Right renal pelvis (tissue), 4 donors: ENCODE measurements around the gene RTN4RL2. TPM values are rescaled to one million over a fixed set of nuclear protein-coding genes. Genes with fewer than 3 reads are reported as not detected.

Experiments used
- DNase-seq, 4 donors: peaks; one replicate each; pipeline ENCODE4 v3.0.0-alpha.2; 2013; ENCODE audit warnings: low read depth in 4 of 4, low spot score in 3 of 4, missing footprints in 1 of 4
- polyA plus RNA-seq, 4 donors: library from polyadenylated mRNA; unstranded; fragments of 120-200 nt; gene quantifications; one replicate each; pipeline ENCODE4 v1.2.1, GENCODE V29; 2013; ENCODE audit not compliant: insufficient read length in 4 of 4

RTN4RL2 gene
- polyA plus RNA-seq, 4 donors, result 2.8 to 4.3 (median 3.2) TPM

DNA sequence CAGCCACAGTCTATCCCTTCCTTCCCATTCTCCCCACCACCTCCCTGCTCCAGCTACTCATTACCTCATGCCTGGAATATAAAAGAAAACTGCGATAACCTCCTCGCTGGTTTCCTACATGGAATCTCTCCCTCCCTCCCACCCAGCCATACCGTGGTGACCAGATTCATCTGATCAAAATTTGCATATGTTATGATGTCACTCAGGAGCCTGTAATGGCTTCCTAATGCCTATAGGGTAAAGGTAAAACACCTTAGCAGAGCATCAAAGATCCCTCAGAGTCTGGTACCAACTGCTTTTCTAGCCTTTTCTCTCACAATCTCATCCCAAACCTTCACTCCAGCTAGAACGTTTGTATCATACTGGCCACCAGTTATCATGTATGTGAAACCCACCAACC lies 19.6 kb downstream of the RTN4RL2 start:
- no peak for DNase-seq

DNA sequence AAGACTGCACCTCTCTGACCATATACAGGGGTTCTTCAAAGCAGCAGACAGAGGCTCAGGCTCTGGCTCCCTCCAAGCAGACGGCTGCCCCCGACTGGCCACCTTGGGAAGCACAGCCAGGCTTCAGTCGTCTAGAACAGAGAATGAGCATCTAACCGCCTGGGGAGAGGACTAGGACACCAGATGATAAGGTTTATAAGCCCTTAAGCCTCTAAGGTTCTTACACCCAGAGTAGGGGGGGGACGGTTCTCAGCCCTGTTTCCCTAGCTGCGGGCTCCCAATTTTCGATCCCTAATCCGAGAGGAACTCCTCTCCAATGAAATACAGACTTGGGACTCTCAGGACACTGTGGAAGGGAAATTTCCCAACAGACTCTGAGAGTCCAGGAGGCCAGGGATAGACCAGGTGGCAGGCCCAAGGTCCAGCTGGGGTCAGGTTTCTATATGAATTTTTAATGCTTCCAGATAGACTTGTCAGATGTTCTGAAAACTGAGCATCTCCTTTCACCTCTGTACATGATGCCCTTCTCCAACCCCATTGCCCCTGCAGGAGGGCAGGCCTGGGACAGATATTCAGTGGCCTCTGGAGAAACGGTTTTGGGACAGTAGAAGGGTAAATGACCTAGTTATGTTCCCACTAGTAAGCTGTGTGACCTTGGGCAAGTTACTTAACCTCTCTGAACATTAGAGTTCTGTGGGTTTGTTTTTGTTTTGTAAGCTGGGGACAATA lies 20.2 kb downstream of the RTN4RL2 start:
- no peak for DNase-seq

DNA sequence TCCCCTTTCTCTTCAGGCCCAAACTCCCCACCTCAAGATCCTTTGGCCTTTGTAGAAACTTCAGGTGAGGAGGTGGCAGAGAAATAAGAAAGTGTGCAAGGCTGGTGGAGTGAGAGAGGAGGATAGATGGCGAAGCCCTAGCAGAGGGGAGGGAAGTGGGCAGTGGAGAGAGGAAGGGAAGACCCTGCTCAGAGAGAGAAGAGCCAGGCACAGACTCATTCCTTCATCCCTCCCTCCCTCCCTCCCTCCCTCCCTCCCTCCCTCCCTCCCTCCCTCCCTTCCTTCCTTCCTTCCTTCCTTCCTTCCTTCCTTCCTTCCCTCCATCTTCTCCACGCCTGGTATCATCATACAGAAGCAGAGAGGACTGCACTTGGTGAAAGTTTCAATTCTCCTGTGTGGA lies 21.0 kb downstream of the RTN4RL2 start:
- no peak for DNase-seq

DNA sequence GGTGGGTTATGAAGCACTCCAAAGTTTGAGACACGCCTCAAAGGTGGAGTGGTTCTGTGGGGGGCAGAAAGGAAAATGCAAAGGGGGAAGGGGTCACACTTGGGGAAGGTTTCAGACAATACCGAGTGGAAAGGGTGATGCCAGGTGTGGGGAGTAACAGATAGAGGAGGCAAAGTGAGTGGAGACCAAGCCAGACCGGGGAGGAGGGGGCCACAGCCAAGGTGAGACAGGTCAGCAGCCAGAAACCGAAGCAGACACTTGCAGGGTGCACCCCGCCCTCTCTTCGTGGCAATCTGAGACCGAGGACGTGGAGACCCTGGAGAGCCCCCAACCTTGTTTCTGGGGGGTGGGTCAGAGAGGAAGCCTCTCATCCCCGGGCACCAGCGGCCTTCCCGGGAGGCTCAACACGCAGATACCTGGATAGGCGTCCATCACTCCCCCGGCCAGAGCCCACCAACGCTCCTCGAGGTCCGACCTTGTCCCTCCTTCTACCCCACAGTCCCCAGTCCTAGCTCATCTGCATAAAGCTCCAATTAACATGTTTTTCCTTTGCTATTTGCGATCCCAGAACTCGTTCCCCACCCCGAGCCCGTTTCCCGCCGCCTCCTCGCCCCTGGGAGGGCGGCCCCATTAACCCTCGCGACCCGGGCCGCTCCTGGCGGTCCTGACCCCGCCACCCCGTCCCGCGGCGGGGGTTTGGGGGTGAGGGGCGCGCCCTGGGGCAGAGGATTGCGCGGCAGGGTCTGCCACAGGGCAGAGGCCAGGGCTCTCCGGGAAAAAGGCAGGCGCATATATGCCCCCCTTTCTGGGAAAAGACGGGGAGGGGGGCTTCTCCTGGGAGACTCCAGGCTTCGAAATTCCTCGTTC lies 21.8 kb downstream of the RTN4RL2 start:
- DNase-seq, result no peak

DNA sequence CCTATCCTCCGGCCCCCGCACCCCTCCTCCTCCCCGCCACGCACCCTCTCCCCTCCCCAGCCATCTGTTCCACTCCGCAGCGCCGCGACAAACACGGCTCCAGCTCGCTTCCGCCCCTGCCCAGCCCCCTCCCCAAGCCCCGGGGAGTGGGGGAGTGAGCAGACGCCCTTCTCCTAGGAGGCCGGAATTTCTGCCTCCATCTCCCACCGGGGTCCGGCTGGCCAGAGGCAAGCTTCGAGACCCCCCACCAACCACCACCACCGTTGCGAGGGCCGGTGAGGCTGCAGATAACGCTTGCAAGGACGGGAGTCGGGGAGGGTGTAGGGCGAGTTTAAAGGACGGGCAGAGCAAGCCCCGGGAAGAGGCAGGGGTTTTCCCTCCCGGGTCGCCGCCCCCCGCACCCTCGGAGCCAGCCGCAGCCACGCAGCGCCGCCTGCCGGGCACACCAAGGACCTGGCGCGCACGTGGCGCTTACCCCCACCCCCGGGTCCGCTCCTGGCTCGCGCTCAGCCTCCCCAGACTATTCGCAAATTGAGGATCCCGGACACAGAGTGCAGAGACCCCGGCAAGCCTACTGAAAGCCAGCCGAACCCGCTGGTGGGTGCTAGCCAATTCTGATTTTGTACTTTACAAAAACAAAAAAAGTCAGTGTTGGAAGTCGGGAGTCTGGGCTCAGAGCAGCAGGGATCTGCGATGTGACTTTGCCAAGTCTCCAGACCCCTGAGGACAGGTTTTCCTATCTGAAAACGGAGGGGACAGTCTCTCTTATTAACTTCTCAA lies 22.6 kb downstream of the RTN4RL2 start:
- DNase-seq, result no peak

DNA sequence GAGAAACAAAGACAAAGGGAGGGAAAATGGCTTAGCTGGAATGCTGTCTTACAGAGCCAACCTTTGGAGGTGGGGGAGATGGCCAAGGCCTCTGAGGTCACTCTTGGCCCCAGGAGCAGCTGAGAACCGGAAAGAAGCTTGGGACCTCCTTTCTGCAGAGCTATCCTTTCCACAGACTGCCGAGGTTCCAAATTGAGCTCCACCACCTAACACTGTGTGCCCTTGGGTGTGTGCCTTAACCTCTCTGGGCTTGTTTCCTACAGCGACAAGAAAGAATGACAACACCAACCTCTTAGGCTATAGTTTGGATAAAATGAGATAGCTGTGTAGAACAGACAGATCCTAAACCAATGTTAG lies 23.2 kb downstream of the RTN4RL2 start:
- no peak for DNase-seq

DNA sequence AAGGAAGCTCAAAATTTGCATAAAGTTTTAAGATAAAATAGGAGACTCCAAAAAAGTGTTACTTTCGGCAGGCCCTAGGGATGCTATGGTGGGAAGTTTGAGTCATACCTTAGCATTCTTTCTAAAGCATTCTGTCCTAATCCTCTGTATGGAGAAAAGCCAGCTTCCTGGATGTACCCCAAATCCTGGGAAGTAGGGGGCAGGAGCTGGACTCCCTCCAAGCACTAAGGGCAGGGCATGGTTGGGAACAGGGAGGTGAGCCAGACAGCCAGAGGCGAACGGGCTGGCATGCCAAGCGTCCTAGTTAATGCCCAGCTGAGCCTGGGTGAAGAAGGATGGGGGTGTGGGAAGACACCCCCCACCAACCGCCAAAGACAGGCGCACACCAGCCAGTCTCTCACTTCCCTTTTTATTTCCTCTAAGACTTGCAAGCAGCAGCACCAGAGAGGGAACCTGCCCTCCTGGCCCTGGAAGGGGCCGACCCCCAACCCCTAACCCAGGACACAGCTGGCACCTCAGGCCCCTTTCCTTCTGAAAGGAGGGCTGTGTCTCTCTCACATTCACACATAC lies 23.9 kb downstream of the RTN4RL2 start:
- no peak for DNase-seq

DNA sequence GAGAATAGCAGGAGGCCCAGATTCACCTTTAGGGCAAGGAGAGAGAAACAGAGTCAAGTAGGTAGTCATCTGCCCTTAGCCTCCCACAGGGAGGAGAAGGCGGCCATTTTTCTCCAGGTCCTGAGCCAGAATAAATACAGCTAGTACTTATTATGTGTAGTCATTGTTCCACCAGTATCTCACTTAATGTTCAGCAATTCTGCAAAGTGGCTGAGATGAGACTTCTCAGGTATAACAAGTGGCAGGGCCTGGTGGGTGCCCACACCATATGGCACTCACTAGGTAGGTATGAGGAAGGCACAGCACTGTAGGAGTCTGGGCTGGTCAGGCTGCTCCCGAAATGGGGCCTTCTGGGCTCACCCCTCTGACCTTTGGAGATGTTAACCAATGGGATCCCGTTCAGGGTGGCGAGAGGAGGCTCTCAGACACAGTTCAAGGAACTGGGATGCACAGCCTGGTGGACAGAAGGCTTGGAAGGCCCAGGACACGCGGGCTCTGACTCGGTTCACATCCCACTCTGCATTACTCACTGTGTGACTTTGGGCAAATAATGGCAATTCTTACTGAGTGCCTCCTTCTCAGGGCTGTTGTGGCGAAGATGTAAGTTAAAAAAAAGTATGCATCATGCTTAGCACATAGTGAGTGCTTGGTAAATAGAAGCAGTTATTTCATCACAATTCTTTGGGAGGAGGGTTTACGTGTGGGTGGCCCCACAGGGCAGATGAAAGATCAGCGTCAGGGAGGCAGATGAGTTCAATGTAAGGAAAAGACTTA lies 25.1 kb downstream of the RTN4RL2 start:
- no peak for DNase-seq

DNA sequence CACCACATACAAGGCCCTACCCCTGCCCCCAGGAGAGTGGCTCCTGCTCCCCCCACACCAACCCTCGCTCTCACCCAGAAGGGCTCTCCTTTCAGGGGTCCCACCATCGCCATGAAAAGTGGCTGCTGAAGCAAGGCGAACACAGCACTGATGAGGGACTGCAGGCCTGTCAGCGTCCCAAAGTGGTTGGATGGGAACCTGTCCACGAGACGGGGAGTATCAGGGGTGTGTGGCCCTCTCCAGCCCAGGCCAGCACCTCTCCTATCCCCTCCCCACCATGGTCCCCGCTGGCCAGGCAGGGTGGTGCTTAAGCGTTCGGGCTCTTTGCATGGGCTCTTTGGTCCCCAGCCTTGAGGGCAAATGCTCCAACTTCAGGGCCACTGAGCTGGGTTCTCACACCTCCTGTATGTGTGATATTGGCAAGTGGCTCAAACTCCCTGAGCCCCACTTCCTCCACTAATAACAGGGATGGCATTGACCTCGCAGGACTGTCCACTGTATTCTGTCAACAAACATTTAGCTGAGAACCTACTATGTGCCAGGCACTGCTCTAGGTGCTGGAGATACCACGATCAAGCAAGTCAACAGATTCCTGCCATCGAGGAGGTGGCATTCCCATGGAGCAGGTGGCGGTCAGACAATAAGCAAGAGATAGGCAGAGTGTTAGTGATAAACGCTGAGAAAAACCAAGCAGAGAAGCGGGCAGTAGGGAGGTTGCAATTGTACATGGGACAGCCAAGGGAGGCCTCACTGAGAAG lies 26.9 kb downstream of the RTN4RL2 start:
- no peak for DNase-seq

DNA sequence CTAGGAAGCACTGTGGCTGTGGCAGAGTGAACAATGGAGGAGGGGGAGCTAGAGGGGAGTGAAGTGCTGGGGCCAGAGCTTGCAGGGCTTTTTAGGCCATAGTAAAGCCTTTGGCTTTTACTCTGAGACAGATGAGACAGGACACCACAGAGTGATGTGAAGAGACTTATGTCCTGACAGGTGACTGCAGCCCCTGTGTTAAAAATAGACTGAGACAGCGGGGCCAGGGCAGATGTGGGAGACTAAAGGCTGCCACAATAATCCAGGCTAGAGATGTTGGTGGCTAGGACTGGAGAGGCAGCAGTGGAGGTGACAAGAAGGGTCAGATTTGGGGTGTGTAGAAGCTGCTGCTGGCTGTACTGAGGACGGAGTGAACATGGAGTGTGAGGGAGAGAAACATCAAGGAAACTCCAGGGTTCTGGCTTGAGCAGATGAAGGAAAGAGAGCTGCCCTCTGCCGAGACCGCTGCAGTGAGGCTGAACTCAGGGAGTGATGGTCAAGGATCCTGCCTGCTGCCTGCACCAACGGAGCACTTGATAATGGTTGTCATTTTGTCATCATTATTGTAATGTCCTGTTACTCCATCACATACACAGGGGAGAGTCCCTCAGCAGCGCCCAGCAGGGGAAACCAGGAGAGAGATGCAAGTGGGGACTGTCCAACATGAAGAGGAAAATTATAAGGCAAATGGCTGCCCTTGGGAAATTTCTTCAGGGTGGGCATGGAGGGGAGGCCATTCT lies 27.8 kb downstream of the RTN4RL2 start:
- DNase-seq, result no peak

DNA sequence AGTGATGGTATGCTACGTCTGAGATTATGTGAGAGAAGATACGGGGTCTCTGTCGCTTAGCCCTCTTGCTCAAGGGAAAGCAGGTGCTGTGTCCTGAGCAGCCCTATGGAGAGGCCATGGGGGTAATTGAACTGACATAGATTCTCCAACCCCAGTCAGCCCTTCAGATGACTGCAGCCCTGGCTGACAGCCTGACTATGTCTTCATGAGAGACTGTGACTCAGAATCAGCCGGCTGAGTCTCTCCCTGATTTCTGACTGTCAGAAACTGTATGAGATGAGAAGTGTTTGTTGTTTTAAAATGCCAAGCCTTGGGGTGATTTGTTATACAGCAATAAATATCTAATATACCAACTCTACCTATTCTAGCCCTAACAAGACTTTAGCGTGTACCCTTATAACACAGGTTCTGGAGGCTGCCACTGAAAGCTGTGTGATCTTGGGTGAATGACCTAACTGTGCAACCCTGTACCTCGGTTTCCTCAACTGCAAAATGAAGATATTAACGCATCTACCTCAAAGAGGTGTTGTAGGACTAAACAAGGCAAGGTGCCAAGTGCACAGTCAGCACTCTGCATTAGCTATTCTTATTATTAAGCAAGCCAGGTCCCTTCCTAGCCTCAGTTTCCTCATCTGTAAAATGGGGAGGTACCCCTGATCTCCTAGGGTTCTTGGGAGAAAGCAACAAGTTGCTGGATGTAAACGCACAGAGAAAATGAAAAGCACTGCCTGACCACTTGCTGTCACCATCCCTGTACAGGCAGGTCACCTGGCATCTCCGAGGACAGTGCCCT lies 30.3 kb downstream of the RTN4RL2 start:
- no peak for DNase-seq

DNA sequence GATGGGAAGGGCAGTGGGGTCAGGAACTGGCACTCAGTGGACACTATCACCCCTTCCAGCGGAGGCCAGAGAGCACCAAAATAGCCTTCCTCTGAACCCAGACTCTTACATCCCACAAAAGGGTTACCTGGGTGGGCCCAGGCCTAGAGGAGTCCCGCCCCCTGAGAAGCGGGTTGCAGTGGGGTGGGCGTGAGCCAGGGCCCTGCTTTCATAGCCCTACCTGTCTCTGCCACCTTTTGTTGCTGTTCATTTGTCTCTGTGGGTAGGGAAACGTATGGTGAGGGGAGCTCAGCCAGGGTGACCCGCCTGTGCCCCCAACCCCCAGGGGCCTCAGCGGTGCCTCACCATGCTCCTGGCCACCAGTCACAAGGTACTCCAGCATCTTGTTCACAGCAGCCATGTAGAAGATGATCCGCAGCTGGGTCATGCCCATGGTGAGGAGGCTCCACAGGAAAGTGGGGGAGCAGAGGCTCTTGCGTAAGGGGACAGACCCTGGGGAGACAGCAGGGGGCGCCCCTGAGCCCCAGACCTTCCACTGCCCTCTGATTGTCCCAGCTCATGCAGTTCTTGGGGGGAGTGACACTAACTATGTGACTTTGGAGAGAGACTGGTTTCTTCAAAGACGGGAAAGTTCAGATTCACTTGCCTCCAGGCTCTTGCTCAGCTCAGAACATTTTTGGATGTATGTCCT lies 31.2 kb downstream of the RTN4RL2 start:
- no peak for DNase-seq

DNA sequence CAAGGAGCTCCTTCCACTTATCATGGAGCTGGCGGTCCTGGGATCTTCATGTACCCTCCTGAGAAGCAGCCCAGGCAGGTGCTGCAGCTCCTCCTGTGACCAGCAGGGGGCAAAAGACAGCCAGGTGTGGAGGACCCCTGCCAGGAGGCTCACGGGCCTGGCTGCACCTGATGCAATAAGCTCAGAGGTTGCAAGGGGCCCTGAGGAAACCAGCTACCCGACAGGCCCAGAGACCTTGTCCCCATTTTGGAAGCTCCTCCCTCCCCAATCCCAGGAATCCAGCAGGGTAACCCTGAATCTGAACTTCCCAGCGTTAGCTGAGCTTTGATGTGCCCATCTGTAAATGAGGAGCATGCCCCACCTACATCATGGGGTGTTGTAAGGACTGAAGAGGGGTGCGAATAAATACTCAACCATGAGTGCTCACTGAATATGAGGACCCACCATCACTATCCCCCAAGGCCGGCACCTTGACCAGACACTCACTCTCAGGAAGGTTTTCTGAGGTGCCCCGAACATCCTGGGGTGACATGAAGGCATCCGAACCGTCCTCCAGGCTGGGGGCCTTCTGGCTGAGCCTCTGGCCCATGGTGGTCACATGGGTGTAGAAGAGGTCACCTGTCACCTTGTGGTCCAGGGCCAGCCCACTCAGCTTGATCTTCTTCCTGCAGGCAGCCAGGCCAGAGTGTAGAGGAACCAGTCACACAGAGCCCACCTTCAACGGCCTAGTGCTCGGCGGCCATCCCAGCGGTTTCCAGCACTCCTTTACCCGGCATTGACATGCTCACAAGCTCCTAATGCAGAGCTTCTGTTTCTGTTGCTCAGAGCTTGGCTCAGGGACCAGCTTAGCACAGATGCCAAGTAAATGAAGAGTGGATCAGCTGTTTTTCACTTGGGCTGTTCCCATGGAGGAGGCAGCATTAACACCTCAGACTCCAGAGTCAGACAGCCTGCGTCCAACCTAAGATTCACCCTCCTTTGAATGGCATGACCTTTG lies 33.5 kb downstream of the RTN4RL2 start:
- DNase-seq, result no peak

DNA sequence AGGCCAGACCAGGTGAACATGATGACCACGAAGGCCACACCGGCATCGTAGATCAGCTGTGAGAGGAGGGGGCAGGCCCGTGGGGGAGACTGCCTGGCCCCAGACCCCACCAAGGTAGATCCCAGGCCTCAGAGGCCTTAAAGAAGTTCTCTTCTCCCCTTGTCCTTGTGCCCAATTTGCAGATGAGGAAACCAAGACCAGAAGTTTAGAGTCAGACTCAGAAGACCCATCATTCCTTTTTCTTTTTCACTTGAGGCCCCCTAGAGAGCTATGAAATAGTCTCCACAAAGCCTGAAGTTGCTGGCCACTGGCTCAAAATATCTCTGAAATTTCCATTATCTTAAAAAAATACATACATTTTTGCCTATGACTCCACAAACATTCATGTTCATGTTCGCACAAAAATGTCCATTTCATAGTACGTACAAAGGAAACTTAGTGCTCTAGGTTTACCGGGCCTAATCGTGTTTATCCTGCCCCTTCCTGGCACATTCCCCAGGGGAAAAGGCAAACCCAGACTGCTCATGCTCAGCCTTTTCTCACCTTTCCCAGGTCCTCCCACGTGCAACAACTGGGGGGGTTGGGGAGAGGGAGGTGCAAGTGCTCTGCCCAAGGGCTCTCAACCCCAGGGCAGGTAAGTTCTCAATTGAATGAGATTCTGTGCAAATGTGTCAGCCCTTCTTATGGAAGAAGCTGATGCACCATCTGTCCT lies 35.9 kb downstream of the RTN4RL2 start:
- no peak for DNase-seq
